B cell (primary cell): Measurements from ENCODE around the gene NCKAP1. TPM values are rescaled to one million over a fixed set of nuclear protein-coding genes. Genes with fewer than 3 reads are reported as not detected.

Experiments
- ATAC-seq: fragments of 200-7000 bp; cut with Tn5 transposase; one replicate; pipeline ENCODE4 v1.10.0; 2021; ENCODE audit warnings: low read depth, mild to moderate bottlenecking, moderate number of reproducible peaks, moderate library complexity
- CTCF ChIA-PET: fragments of 350-600 bp; sonication (Branson Sonifier 250); formaldehyde crosslinking; loops from one replicate; lab custom pipeline; 2021; ENCODE audit warnings: antibody characterized with exemption, inconsistent platforms; lab: Charles Lee
- POLR2A ChIA-PET: fragments of 350-600 bp; sonication (Branson Sonifier 250); formaldehyde crosslinking; loops from one replicate; lab custom pipeline; 2021; ENCODE audit warnings: antibody characterized with exemption; lab: Charles Lee
- DNase-seq: peaks from one replicate; pipeline ENCODE4 v3.0.0; 2013
- H2AFZ ChIP-seq: 2 replicates; pipeline ENCODE4 v1.6.1; 2012; ENCODE audit warnings: mild to moderate bottlenecking, low read depth, low read length; ENCODE audit not compliant: insufficient read depth, poor library complexity, severe bottlenecking
- H3K27ac ChIP-seq, 2 donors: 1 replicate in 1 of 2; 2 replicates in 1 of 2; pipeline ENCODE4 v1.5.1; 2012 to 2013; ENCODE audit warnings: low read length in 2 of 2, mild to moderate bottlenecking in 2 of 2, moderate library complexity in 1 of 2
- H3K27me3 ChIP-seq, 4 experiments: fragments of 200-600 bp in 1 of 4; sonication (generic) in 1 of 4; replicated peaks in 1 of 4; 1 replicate in 2 of 4; 2 replicates in 2 of 4; pipeline versions ENCODE4 v1.6.1 to v1.7.0; 2013 to 2016; ENCODE audit warnings: low read length in 3 of 4, mild to moderate bottlenecking in 2 of 4, mixed read lengths in 1 of 4, moderate library complexity in 1 of 4; ENCODE audit not compliant: insufficient read depth in 4 of 4, control insufficient read depth in 3 of 4; ENCODE audit errors: control extremely low read depth in 1 of 4
- H3K36me3 ChIP-seq, 2 experiments: replicated peaks in 1 of 2; 1 replicate in 1 of 2; 2 replicates in 1 of 2; pipeline versions ENCODE4 v1.6.1 to v1.7.1; 2013; ENCODE audit warnings: low read length in 1 of 2; ENCODE audit not compliant: insufficient read depth in 2 of 2, control insufficient read depth in 1 of 2; ENCODE audit errors: control extremely low read depth in 1 of 2, extremely low read depth in 1 of 2
- H3K4me1 ChIP-seq, 2 donors: fragments of 200-600 bp in 1 of 2; sonication (generic) in 1 of 2; 1 replicate in 1 of 2; 2 replicates in 1 of 2; pipeline versions ENCODE4 v1.5.1 to v1.6.1; 2013 to 2017; ENCODE audit warnings: low read length in 2 of 2; ENCODE audit not compliant: control insufficient read depth in 2 of 2, insufficient read depth in 2 of 2
- H3K4me2 ChIP-seq: replicated peaks from 2 replicates; pipeline ENCODE3; 2012; ENCODE audit warnings: mild to moderate bottlenecking, low read depth, low read length; ENCODE audit not compliant: poor library complexity, severe bottlenecking
- H3K4me3 ChIP-seq, 5 experiments: fragments of 200-600 bp in 1 of 5; sonication (generic) in 1 of 5; 1 replicate in 3 of 5; 2 replicates in 2 of 5; pipeline versions ENCODE4 v1.5.1 to v1.7.0; 2011 to 2016; ENCODE audit warnings: low read length in 4 of 5, mild to moderate bottlenecking in 4 of 5, low read depth in 2 of 5, control low read depth in 1 of 5, moderate library complexity in 1 of 5; ENCODE audit not compliant: insufficient read depth in 1 of 5; ENCODE audit errors: control extremely low read depth in 1 of 5, extremely low read depth in 1 of 5
- H3K79me2 ChIP-seq: fragments of 200-600 bp; sonication (generic); one replicate; pipeline ENCODE4 v1.6.0; 2016; ENCODE audit warnings: low read length; ENCODE audit not compliant: control insufficient read depth, insufficient read depth
- H3K9ac ChIP-seq: fragments of 200-600 bp; sonication (generic); 2 replicates; pipeline ENCODE4 v1.6.1; 2017; ENCODE audit warnings: mild to moderate bottlenecking, low read length, moderate library complexity
- H3K9me3 ChIP-seq, 3 donors: one replicate each; pipeline versions ENCODE4 v1.6.1 to v1.7.1; 2013; ENCODE audit warnings: low read length in 2 of 3; ENCODE audit not compliant: control insufficient read depth in 2 of 3, insufficient read depth in 1 of 3; ENCODE audit errors: control extremely low read depth in 1 of 3
- H4K20me1 ChIP-seq: 2 replicates; pipeline ENCODE4 v1.6.0; 2012; ENCODE audit warnings: mild to moderate bottlenecking, low read length; ENCODE audit not compliant: insufficient read depth, control insufficient read depth, poor library complexity, severe bottlenecking
- H3K27ac Mint-ChIP-seq: one replicate; pipeline ENCODE4 v1.8.0; 2021; ENCODE audit warnings: mixed read lengths
- H3K27me3 Mint-ChIP-seq: one replicate; pipeline ENCODE4 v1.8.0; 2021; ENCODE audit warnings: mixed read lengths
- H3K4me1 Mint-ChIP-seq: one replicate; pipeline ENCODE4 v1.8.0; 2021; ENCODE audit warnings: mixed read lengths
- H3K4me3 Mint-ChIP-seq: one replicate; pipeline ENCODE4 v1.8.0; 2021; ENCODE audit warnings: mixed read lengths
- H3K9me3 Mint-ChIP-seq: one replicate; pipeline ENCODE4 v1.8.0; 2022; ENCODE audit warnings: mixed read lengths; ENCODE audit not compliant: insufficient read depth
- EZH2 ChIP-seq: IDR thresholded peaks from 2 replicates; pipeline ENCODE4 v1.6.1; 2012; ENCODE audit warnings: borderline replicate concordance, low read depth, mild to moderate bottlenecking, moderate library complexity, low read length; ENCODE audit not compliant: insufficient read depth, poor library complexity, severe bottlenecking
- whole genome bisulfite sequencing: methylation state at CpG from one replicate; pipeline ENCODE4 v1.1.5; 2013; ENCODE audit warnings: missing lambda C conversion rate; ENCODE audit not compliant: insufficient coverage; 5-methylcytosine and 5-hydroxymethylcytosine counted together
- intact Hi-C: fragments of 100-400 bp; cut with micrococcal nuclease; formaldehyde crosslinking; loops from one replicate; pipeline ENCODE4 v1.10.0; 2022
- polyA plus RNA-seq: library from polyadenylated mRNA; depleted of rRNA; stranded (reverse); fragments of >200 nt; gene quantifications from 2 replicates; pipeline ENCODE4 v1.2.3, GENCODE V29; 2012
- total RNA-seq, 2 donors: library from RNA; stranded (reverse); fragments of 120-200 nt in 1 of 2; gene quantifications; 1 replicate in 1 of 2; 2 replicates in 1 of 2; pipeline versions ENCODE4 v1.2.3 to v1.2.4, GENCODE V29; 2013 to 2022
- TF ChIP-seq, protein P1 (sequence below): fragments of 200-600 bp; IDR thresholded peaks from one replicate; pipeline ENCODE4 v1.8.0; 2022; ENCODE audit warnings: antibody characterized with exemption, mild to moderate bottlenecking

NCKAP1 gene
- total and polyA plus RNA-seq, 2 donors (not counting 1 experiment from before 2014, with no cell fraction given) = 0.05 TPM; not detected in 1

- no peak overlapping the region for H2AFZ ChIP-seq
- H3K4me2 ChIP-seq = no peak overlapping the region
- Mint-ChIP-seq H3K4me3 (no peak overlapping the region), H3K4me1 (no peaks in the 10 kb centered on the region), H3K27ac (no peak overlapping the region), H3K27me3 (no peaks in the 10 kb centered on the region), H3K9me3 (no peaks in the 10 kb centered on the region)
- intact Hi-C loops = no loop called here
- no peaks in the 10 kb centered on the region for H3K27me3 ChIP-seq
- H3K9ac ChIP-seq = no peak overlapping the region
- ChIA-PET CTCF (no interaction called here), POLR2A (no interaction called here)
- H3K79me2 ChIP-seq = no peaks in the 10 kb centered on the region
- H4K20me1 ChIP-seq = no peaks in the 10 kb centered on the region
- no CpG with 5 or more reads among the region's 2 CpGs for WGBS
- H3K36me3 ChIP-seq = no peaks in the 10 kb centered on the region
- H3K4me1 ChIP-seq = no peaks in the 10 kb centered on the region
- no peaks in the 10 kb centered on the region for H3K9me3 ChIP-seq
- no peak for TF ChIP-seq EZH2
- TF ChIP-seq, protein P1, sequence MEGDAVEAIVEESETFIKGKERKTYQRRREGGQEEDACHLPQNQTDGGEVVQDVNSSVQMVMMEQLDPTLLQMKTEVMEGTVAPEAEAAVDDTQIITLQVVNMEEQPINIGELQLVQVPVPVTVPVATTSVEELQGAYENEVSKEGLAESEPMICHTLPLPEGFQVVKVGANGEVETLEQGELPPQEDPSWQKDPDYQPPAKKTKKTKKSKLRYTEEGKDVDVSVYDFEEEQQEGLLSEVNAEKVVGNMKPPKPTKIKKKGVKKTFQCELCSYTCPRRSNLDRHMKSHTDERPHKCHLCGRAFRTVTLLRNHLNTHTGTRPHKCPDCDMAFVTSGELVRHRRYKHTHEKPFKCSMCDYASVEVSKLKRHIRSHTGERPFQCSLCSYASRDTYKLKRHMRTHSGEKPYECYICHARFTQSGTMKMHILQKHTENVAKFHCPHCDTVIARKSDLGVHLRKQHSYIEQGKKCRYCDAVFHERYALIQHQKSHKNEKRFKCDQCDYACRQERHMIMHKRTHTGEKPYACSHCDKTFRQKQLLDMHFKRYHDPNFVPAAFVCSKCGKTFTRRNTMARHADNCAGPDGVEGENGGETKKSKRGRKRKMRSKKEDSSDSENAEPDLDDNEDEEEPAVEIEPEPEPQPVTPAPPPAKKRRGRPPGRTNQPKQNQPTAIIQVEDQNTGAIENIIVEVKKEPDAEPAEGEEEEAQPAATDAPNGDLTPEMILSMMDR = no peak
- H3K4me3 ChIP-seq = no peak overlapping the region
- ATAC-seq (no peak), DNase-seq (no peak)
- H3K27ac ChIP-seq = no peak overlapping the region
These were observed 134.7 kb downstream of the NCKAP1 start for GRCh38 chr2:182903566-182903965.

DNA sequence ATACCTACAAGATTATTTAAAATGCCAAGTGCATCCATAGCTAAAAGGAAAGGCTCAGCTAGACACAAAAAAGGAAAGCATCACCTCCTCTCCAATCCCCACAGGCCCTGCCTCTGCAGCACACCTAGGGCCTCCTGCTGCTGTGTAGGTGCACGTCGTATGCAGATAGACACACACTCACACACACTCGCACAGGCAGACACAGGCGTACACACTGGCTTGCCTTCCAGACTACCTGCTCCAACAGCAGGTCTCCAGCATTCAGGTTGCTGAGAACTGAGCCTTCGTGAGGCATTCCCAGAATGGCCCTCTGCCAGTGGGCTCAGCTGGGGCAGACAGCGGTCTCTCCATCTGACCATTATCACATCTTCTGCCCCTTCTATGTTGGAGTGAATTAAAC lies 136.5 kb downstream of the NCKAP1 start:
- no peak overlapping the region for H3K4me3 Mint-ChIP-seq
- no peak for TF ChIP-seq EZH2
- TF ChIP-seq, protein P1 = no peak
- Histone ChIP-seq H3K9me3 (no peaks in the 10 kb centered on the region), H3K4me1 (no peaks in the 10 kb centered on the region), H4K20me1 (no peaks in the 10 kb centered on the region), H3K36me3 (no peaks in the 10 kb centered on the region), H2AFZ (no peak overlapping the region), H3K9ac (no peak overlapping the region), H3K79me2 (no peaks in the 10 kb centered on the region), H3K4me2 (no peak overlapping the region), H3K27ac (no peak overlapping the region), H3K4me3 (no peak overlapping the region), H3K27me3 (no peaks in the 10 kb centered on the region)
- POLR2A ChIA-PET = no interaction called here
- no peaks in the 10 kb centered on the region for H3K9me3 Mint-ChIP-seq
- CTCF ChIA-PET = no interaction called here
- no peak for ATAC-seq
- no peak overlapping the region for H3K27ac Mint-ChIP-seq
- H3K4me1 Mint-ChIP-seq = no peaks in the 10 kb centered on the region
- intact Hi-C loops = no loop called here
- 97% methylated on average over 5 of the region's 6 CpGs for WGBS
- no peak for DNase-seq
- no peaks in the 10 kb centered on the region for H3K27me3 Mint-ChIP-seq
